ENCODE data around the gene ST7.

DNA sequence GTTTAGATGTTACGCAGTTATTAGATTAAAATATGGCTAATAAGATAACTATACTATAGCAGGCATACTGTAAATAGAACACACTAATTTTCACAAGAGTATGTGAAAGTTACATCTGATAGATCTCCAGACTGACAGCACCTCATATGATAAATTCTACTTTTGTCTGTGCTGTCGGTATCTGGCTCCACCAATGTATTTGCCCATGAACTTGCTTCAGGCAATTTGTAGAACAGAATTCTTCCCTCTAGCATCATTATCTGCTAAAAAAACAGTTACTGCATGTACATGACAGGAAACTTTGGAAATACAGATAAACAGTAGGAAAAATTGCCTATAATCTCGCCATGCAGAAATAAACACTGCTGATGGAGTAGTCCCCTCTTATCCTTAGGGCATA lies 231.8 kb downstream of the ST7 start:
- TF ChIP-seq ZZZ3 (CRISPR knock-in tag; IDR thresholded peaks at IDR 0.05; ENCODE audit: borderline replicate concordance): no peak
- TF ChIP-seq ADNP (CRISPR knock-in tag; IDR thresholded peaks at IDR 0.05): no peak
- no peak for TF ChIP-seq ZKSCAN5 (CRISPR knock-in tag; IDR thresholded peaks at IDR 0.05)
- TF ChIP-seq, protein P1, sequence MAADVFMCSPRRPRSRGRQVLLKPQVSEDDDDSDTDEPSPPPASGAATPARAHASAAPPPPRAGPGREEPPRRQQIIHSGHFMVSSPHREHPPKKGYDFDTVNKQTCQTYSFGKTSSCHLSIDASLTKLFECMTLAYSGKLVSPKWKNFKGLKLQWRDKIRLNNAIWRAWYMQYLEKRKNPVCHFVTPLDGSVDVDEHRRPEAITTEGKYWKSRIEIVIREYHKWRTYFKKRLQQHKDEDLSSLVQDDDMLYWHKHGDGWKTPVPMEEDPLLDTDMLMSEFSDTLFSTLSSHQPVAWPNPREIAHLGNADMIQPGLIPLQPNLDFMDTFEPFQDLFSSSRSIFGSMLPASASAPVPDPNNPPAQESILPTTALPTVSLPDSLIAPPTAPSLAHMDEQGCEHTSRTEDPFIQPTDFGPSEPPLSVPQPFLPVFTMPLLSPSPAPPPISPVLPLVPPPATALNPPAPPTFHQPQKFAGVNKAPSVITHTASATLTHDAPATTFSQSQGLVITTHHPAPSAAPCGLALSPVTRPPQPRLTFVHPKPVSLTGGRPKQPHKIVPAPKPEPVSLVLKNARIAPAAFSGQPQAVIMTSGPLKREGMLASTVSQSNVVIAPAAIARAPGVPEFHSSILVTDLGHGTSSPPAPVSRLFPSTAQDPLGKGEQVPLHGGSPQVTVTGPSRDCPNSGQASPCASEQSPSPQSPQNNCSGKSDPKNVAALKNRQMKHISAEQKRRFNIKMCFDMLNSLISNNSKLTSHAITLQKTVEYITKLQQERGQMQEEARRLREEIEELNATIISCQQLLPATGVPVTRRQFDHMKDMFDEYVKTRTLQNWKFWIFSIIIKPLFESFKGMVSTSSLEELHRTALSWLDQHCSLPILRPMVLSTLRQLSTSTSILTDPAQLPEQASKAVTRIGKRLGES (CRISPR knock-in tag; IDR thresholded peaks at IDR 0.05; ENCODE audit: borderline replicate concordance): no peak
- TF ChIP-seq FOXM1 (CRISPR knock-in tag; IDR thresholded peaks at IDR 0.05): no peak
- TF ChIP-seq, protein P2, sequence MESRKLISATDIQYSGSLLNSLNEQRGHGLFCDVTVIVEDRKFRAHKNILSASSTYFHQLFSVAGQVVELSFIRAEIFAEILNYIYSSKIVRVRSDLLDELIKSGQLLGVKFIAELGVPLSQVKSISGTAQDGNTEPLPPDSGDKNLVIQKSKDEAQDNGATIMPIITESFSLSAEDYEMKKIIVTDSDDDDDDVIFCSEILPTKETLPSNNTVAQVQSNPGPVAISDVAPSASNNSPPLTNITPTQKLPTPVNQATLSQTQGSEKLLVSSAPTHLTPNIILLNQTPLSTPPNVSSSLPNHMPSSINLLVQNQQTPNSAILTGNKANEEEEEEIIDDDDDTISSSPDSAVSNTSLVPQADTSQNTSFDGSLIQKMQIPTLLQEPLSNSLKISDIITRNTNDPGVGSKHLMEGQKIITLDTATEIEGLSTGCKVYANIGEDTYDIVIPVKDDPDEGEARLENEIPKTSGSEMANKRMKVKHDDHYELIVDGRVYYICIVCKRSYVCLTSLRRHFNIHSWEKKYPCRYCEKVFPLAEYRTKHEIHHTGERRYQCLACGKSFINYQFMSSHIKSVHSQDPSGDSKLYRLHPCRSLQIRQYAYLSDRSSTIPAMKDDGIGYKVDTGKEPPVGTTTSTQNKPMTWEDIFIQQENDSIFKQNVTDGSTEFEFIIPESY (CRISPR knock-in tag; IDR thresholded peaks at IDR 0.05): no peak
- no peak for TF ChIP-seq RAD21 (CRISPR knock-in tag; IDR thresholded peaks at IDR 0.05)
- TF ChIP-seq, protein P3, sequence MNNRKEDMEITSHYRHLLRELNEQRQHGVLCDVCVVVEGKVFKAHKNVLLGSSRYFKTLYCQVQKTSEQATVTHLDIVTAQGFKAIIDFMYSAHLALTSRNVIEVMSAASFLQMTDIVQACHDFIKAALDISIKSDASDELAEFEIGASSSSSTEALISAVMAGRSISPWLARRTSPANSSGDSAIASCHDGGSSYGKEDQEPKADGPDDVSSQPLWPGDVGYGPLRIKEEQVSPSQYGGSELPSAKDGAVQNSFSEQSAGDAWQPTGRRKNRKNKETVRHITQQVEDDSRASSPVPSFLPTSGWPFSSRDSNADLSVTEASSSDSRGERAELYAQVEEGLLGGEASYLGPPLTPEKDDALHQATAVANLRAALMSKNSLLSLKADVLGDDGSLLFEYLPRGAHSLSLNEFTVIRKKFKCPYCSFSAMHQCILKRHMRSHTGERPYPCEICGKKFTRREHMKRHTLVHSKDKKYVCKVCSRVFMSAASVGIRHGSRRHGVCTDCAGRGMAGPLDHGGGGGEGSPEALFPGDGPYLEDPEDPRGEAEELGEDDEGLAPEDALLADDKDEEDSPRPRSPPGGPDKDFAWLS (CRISPR knock-in tag; IDR thresholded peaks at IDR 0.05; ENCODE audit: borderline replicate concordance): no peak
